AG04449 (cell line): ENCODE measurements around the gene WWC1.

ENCODE experiments used
- CTCF ChIA-PET: fragments of 350-600 bp; formaldehyde crosslinking; extraction: SDS; loops from one replicate; lab custom pipeline; 2021; ENCODE audit warnings: antibody characterized with exemption; lab: Yijun Ruan, JAX
- POLR2A ChIA-PET: fragments of 400-600, 350-600 bp; formaldehyde crosslinking; extraction: SDS; loops from one replicate; lab custom pipeline; 2020; ENCODE audit warnings: antibody characterized with exemption, inconsistent platforms; lab: Yijun Ruan, JAX
- DNase-seq: peaks from one replicate; pipeline ENCODE4 v3.0.0-alpha.2; 2010; ENCODE audit warnings: low read depth, low spot score
- H3K4me3 ChIP-seq: 2 replicates; pipeline ENCODE4 v1.5.1; 2011; ENCODE audit warnings: low read depth, mild to moderate bottlenecking, control low read depth, low read length
- TF ChIP-seq, protein P1 (sequence below): IDR thresholded peaks from one replicate; pipeline ENCODE4 v1.5.1; 2011; ENCODE audit warnings: mild to moderate bottlenecking, moderate library complexity, low read length, control low read depth, inconsistent platforms; ENCODE audit not compliant: insufficient read depth; ENCODE audit errors: missing control alignments

WWC1 gene

GRCh38 chr5:168494057-168494555 lies 202.7 kb downstream of the WWC1 start:
- no peak for DNase-seq
- TF ChIP-seq, protein P1, sequence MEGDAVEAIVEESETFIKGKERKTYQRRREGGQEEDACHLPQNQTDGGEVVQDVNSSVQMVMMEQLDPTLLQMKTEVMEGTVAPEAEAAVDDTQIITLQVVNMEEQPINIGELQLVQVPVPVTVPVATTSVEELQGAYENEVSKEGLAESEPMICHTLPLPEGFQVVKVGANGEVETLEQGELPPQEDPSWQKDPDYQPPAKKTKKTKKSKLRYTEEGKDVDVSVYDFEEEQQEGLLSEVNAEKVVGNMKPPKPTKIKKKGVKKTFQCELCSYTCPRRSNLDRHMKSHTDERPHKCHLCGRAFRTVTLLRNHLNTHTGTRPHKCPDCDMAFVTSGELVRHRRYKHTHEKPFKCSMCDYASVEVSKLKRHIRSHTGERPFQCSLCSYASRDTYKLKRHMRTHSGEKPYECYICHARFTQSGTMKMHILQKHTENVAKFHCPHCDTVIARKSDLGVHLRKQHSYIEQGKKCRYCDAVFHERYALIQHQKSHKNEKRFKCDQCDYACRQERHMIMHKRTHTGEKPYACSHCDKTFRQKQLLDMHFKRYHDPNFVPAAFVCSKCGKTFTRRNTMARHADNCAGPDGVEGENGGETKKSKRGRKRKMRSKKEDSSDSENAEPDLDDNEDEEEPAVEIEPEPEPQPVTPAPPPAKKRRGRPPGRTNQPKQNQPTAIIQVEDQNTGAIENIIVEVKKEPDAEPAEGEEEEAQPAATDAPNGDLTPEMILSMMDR: no peak
- POLR2A ChIA-PET: no interaction called here
- no peak overlapping the region for H3K4me3 ChIP-seq
- CTCF ChIA-PET: no interaction called here

- POLR2A ChIA-PET: no interaction called here
- H3K4me3 ChIP-seq: no peak overlapping the region
- CTCF ChIA-PET: interaction anchor here (1.2 to 2.2 kb wide), 2 partner anchors 16 to 233 kb away, joined by 3 to 13 read pairs; partner anchors contain the start of gene RARS1
- DNase-seq: no peak
- TF ChIP-seq, protein P1: no peak
These were observed 211.3 kb downstream of the WWC1 start for GRCh38 chr5:168502563-168503237.

- ChIA-PET POLR2A (no interaction called here), CTCF (interaction anchor here (1.9 kb wide), 1 partner anchor 27 kb away, joined by 6 read pairs; no protein-coding TSS in a partner anchor)
- DNase-seq: no peak
- no peak overlapping the region for H3K4me3 ChIP-seq
- TF ChIP-seq, protein P1: no peak
These were observed 222.5 kb downstream of the WWC1 start for GRCh38 chr5:168513861-168514428.
